B cell (primary cell): ENCODE measurements around the gene STT3B. TPM values are rescaled to one million over a fixed set of nuclear protein-coding genes. Genes with fewer than 3 reads are reported as not detected.
"Not testable (repeated sequence)": the region's sequence is repeated elsewhere in the genome, so short reads cannot be mapped to it uniquely, and the experiment has no call there.

Experiments used
- ATAC-seq: fragments of 200-7000 bp; cut with Tn5 transposase; one replicate; pipeline ENCODE4 v1.10.0; 2021; ENCODE audit warnings: low read depth, mild to moderate bottlenecking, moderate number of reproducible peaks, moderate library complexity
- CTCF ChIA-PET: fragments of 350-600 bp; sonication (Branson Sonifier 250); formaldehyde crosslinking; loops from one replicate; lab custom pipeline; 2021; ENCODE audit warnings: antibody characterized with exemption, inconsistent platforms; lab: Charles Lee
- POLR2A ChIA-PET: fragments of 350-600 bp; sonication (Branson Sonifier 250); formaldehyde crosslinking; loops from one replicate; lab custom pipeline; 2021; ENCODE audit warnings: antibody characterized with exemption; lab: Charles Lee
- DNase-seq: peaks from one replicate; pipeline ENCODE4 v3.0.0; 2013
- H2AFZ ChIP-seq: 2 replicates; pipeline ENCODE4 v1.6.1; 2012; ENCODE audit warnings: mild to moderate bottlenecking, low read depth, low read length; ENCODE audit not compliant: insufficient read depth, poor library complexity, severe bottlenecking
- H3K27ac ChIP-seq, 2 donors: 1 replicate in 1 of 2; 2 replicates in 1 of 2; pipeline ENCODE4 v1.5.1; 2012 to 2013; ENCODE audit warnings: low read length in 2 of 2, mild to moderate bottlenecking in 2 of 2, moderate library complexity in 1 of 2
- H3K27me3 ChIP-seq, 4 experiments: fragments of 200-600 bp in 1 of 4; sonication (generic) in 1 of 4; replicated peaks in 1 of 4; 1 replicate in 2 of 4; 2 replicates in 2 of 4; pipeline versions ENCODE4 v1.6.1 to v1.7.0; 2013 to 2016; ENCODE audit warnings: low read length in 3 of 4, mild to moderate bottlenecking in 2 of 4, mixed read lengths in 1 of 4, moderate library complexity in 1 of 4; ENCODE audit not compliant: insufficient read depth in 4 of 4, control insufficient read depth in 3 of 4; ENCODE audit errors: control extremely low read depth in 1 of 4
- H3K36me3 ChIP-seq, 2 experiments: replicated peaks in 1 of 2; 1 replicate in 1 of 2; 2 replicates in 1 of 2; pipeline versions ENCODE4 v1.6.1 to v1.7.1; 2013; ENCODE audit warnings: low read length in 1 of 2; ENCODE audit not compliant: insufficient read depth in 2 of 2, control insufficient read depth in 1 of 2; ENCODE audit errors: control extremely low read depth in 1 of 2, extremely low read depth in 1 of 2
- H3K4me1 ChIP-seq, 2 donors: fragments of 200-600 bp in 1 of 2; sonication (generic) in 1 of 2; 1 replicate in 1 of 2; 2 replicates in 1 of 2; pipeline versions ENCODE4 v1.5.1 to v1.6.1; 2013 to 2017; ENCODE audit warnings: low read length in 2 of 2; ENCODE audit not compliant: control insufficient read depth in 2 of 2, insufficient read depth in 2 of 2
- H3K4me2 ChIP-seq: replicated peaks from 2 replicates; pipeline ENCODE3; 2012; ENCODE audit warnings: mild to moderate bottlenecking, low read depth, low read length; ENCODE audit not compliant: poor library complexity, severe bottlenecking
- H3K4me3 ChIP-seq, 5 experiments: fragments of 200-600 bp in 1 of 5; sonication (generic) in 1 of 5; 1 replicate in 3 of 5; 2 replicates in 2 of 5; pipeline versions ENCODE4 v1.5.1 to v1.7.0; 2011 to 2016; ENCODE audit warnings: low read length in 4 of 5, mild to moderate bottlenecking in 4 of 5, low read depth in 2 of 5, control low read depth in 1 of 5, moderate library complexity in 1 of 5; ENCODE audit not compliant: insufficient read depth in 1 of 5; ENCODE audit errors: control extremely low read depth in 1 of 5, extremely low read depth in 1 of 5
- H3K79me2 ChIP-seq: fragments of 200-600 bp; sonication (generic); one replicate; pipeline ENCODE4 v1.6.0; 2016; ENCODE audit warnings: low read length; ENCODE audit not compliant: control insufficient read depth, insufficient read depth
- H3K9ac ChIP-seq: fragments of 200-600 bp; sonication (generic); 2 replicates; pipeline ENCODE4 v1.6.1; 2017; ENCODE audit warnings: mild to moderate bottlenecking, low read length, moderate library complexity
- H3K9me3 ChIP-seq, 3 donors: one replicate each; pipeline versions ENCODE4 v1.6.1 to v1.7.1; 2013; ENCODE audit warnings: low read length in 2 of 3; ENCODE audit not compliant: control insufficient read depth in 2 of 3, insufficient read depth in 1 of 3; ENCODE audit errors: control extremely low read depth in 1 of 3
- H4K20me1 ChIP-seq: 2 replicates; pipeline ENCODE4 v1.6.0; 2012; ENCODE audit warnings: mild to moderate bottlenecking, low read length; ENCODE audit not compliant: insufficient read depth, control insufficient read depth, poor library complexity, severe bottlenecking
- H3K27ac Mint-ChIP-seq: one replicate; pipeline ENCODE4 v1.8.0; 2021; ENCODE audit warnings: mixed read lengths
- H3K27me3 Mint-ChIP-seq: one replicate; pipeline ENCODE4 v1.8.0; 2021; ENCODE audit warnings: mixed read lengths
- H3K4me1 Mint-ChIP-seq: one replicate; pipeline ENCODE4 v1.8.0; 2021; ENCODE audit warnings: mixed read lengths
- H3K4me3 Mint-ChIP-seq: one replicate; pipeline ENCODE4 v1.8.0; 2021; ENCODE audit warnings: mixed read lengths
- H3K9me3 Mint-ChIP-seq: one replicate; pipeline ENCODE4 v1.8.0; 2022; ENCODE audit warnings: mixed read lengths; ENCODE audit not compliant: insufficient read depth
- EZH2 ChIP-seq: IDR thresholded peaks from 2 replicates; pipeline ENCODE4 v1.6.1; 2012; ENCODE audit warnings: borderline replicate concordance, low read depth, mild to moderate bottlenecking, moderate library complexity, low read length; ENCODE audit not compliant: insufficient read depth, poor library complexity, severe bottlenecking
- WGBS: methylation state at CpG from one replicate; pipeline ENCODE4 v1.1.5; 2013; ENCODE audit warnings: missing lambda C conversion rate; ENCODE audit not compliant: insufficient coverage; 5-methylcytosine and 5-hydroxymethylcytosine counted together
- intact Hi-C: fragments of 100-400 bp; cut with micrococcal nuclease; formaldehyde crosslinking; loops from one replicate; pipeline ENCODE4 v1.10.0; 2022
- polyA plus RNA-seq: library from polyadenylated mRNA; depleted of rRNA; stranded (reverse); fragments of >200 nt; gene quantifications from 2 replicates; pipeline ENCODE4 v1.2.3, GENCODE V29; 2012
- total RNA-seq, 2 donors: library from RNA; stranded (reverse); fragments of 120-200 nt in 1 of 2; gene quantifications; 1 replicate in 1 of 2; 2 replicates in 1 of 2; pipeline versions ENCODE4 v1.2.3 to v1.2.4, GENCODE V29; 2013 to 2022
- TF ChIP-seq, protein P1 (sequence below): fragments of 200-600 bp; IDR thresholded peaks from one replicate; pipeline ENCODE4 v1.8.0; 2022; ENCODE audit warnings: antibody characterized with exemption, mild to moderate bottlenecking

Gene STT3B
- total and polyA plus RNA-seq, 2 donors (not counting 1 experiment from before 2014, with no cell fraction given) = 35.4 to 79.2 TPM

- TF ChIP-seq EZH2 = no peak
- TF ChIP-seq, protein P1, sequence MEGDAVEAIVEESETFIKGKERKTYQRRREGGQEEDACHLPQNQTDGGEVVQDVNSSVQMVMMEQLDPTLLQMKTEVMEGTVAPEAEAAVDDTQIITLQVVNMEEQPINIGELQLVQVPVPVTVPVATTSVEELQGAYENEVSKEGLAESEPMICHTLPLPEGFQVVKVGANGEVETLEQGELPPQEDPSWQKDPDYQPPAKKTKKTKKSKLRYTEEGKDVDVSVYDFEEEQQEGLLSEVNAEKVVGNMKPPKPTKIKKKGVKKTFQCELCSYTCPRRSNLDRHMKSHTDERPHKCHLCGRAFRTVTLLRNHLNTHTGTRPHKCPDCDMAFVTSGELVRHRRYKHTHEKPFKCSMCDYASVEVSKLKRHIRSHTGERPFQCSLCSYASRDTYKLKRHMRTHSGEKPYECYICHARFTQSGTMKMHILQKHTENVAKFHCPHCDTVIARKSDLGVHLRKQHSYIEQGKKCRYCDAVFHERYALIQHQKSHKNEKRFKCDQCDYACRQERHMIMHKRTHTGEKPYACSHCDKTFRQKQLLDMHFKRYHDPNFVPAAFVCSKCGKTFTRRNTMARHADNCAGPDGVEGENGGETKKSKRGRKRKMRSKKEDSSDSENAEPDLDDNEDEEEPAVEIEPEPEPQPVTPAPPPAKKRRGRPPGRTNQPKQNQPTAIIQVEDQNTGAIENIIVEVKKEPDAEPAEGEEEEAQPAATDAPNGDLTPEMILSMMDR = no peak
- ChIA-PET POLR2A (no interaction called here), CTCF (no interaction called here)
- intact Hi-C loops = no loop called here
- H3K4me1 ChIP-seq = no peaks in the 10 kb centered on the region
- Mint-ChIP-seq H3K4me3 (no peak overlapping the region), H3K9me3 (peaks cover 6% of the 10 kb centered on the region), H3K4me1 (peaks cover 19% of the 10 kb centered on the region), H3K27me3 (no peaks in the 10 kb centered on the region), H3K27ac (no peak overlapping the region)
- no peak overlapping the region for H3K9ac ChIP-seq
- H2AFZ ChIP-seq = no peak overlapping the region
- 80% methylated on average over 1 of the region's 1 CpG for WGBS
- H4K20me1 ChIP-seq = peaks cover 2% of the 10 kb centered on the region
- H3K4me2 ChIP-seq = no peak overlapping the region
- DNase-seq (no peak), ATAC-seq (no peak)
- peaks cover 67% of the 10 kb centered on the region for H3K79me2 ChIP-seq
- H3K27ac ChIP-seq = no peak overlapping the region
- H3K9me3 ChIP-seq = peaks cover 0 to 6% (median 5%) of the 10 kb centered on the region in 3 donors
- no peaks in the 10 kb centered on the region for H3K27me3 ChIP-seq
- H3K4me3 ChIP-seq = no peak overlapping the region
- peaks cover 7 to 40% of the 10 kb centered on the region in 2 experiments for H3K36me3 ChIP-seq
Measured at GRCh38 chr3:31596176-31596575, 63.5 kb downstream of the STT3B start.

GRCh38 chr3:31600431-31600830, 67.7 kb downstream of the STT3B start:
- H3K27me3 Mint-ChIP-seq = no peaks in the 10 kb centered on the region
- peaks cover 9% of the 10 kb centered on the region for H3K4me1 Mint-ChIP-seq
- peaks cover 0 to 5% (median 4%) of the 10 kb centered on the region in 3 donors for H3K9me3 ChIP-seq
- H3K4me2 ChIP-seq = no peak overlapping the region
- WGBS = no CpG with 5 or more reads among the region's 3 CpGs
- POLR2A ChIA-PET = no interaction called here
- H3K36me3 ChIP-seq = peaks cover 7 to 28% of the 10 kb centered on the region in 2 experiments
- H3K79me2 ChIP-seq = peaks cover 31% of the 10 kb centered on the region
- CTCF ChIA-PET = no interaction called here
- no peak overlapping the region for H3K4me3 ChIP-seq
- no peak overlapping the region for H3K9ac ChIP-seq
- DNase-seq (no peak), ATAC-seq (no peak)
- H3K27ac ChIP-seq = no peak overlapping the region
- intact Hi-C loops = no loop called here
- TF ChIP-seq EZH2 = no peak
- TF ChIP-seq, protein P1 = no peak
- H3K4me3 Mint-ChIP-seq = no peak overlapping the region
- H3K27me3 ChIP-seq = no peaks in the 10 kb centered on the region
- H2AFZ ChIP-seq = no peak overlapping the region
- no peaks in the 10 kb centered on the region for H4K20me1 ChIP-seq
- H3K9me3 Mint-ChIP-seq = peaks cover 4% of the 10 kb centered on the region
- H3K27ac Mint-ChIP-seq = no peak overlapping the region
- no peaks in the 10 kb centered on the region for H3K4me1 ChIP-seq

GRCh38 chr3:31605333-31605732, 72.6 kb downstream of the STT3B start:
- intact Hi-C loops, H2AFZ ChIP-seq, H3K4me3 ChIP-seq, H3K9me3 Mint-ChIP-seq, H3K4me3 Mint-ChIP-seq, CTCF ChIA-PET, H3K4me1 ChIP-seq, H3K27ac Mint-ChIP-seq, ATAC-seq, POLR2A ChIA-PET, H4K20me1 ChIP-seq, H3K27me3 Mint-ChIP-seq, H3K4me1 Mint-ChIP-seq, H3K27ac ChIP-seq, H3K27me3 ChIP-seq, DNase-seq, H3K9ac ChIP-seq, H3K4me2 ChIP-seq: not testable (repeated sequence)
- no CpG with 5 or more reads among the region's 1 CpG for WGBS
- peaks cover 31% of the 10 kb centered on the region for H3K79me2 ChIP-seq
- H3K36me3 ChIP-seq = peaks cover 5 to 35% of the 10 kb centered on the region in 2 experiments
- peaks cover 4 to 27% (median 19%) of the 10 kb centered on the region in 3 donors for H3K9me3 ChIP-seq
